Posterior vena cava (tissue), 2 donors: Measurements from ENCODE around the gene TMEM135. TPM values are rescaled to one million over a fixed set of nuclear protein-coding genes. Genes with fewer than 3 reads are reported as not detected.
"Not testable (repeated sequence)": the region's sequence is repeated elsewhere in the genome, so short reads cannot be mapped to it uniquely, and the experiment has no call there.

Experiments used
- DNase-seq: peaks from one replicate; pipeline ENCODE4 v3.0.0-alpha.2; 2020; ENCODE audit warnings: low spot score
- intact Hi-C, 2 donors: fragments of 100-400 bp; cut with DNase I; formaldehyde crosslinking; loops; one replicate each; pipeline versions ENCODE4 v1.14.1 to v1.14.2; 2022 to 2023
- total RNA-seq, 2 donors: library from RNA; stranded (reverse); fragmentation: NEBNext Ultra II Directional; extraction: Animal tissue kit (Norgen Biotek cat#: 25700); gene quantifications; one replicate each; pipeline ENCODE4 v1.2.1, GENCODE V29; 2021
- donor health status: DM: yes; HTN: yes; CAD: no.
- donor health status: DM: yes; HTN: yes; CAD: no.

TMEM135 gene
- total RNA-seq, 2 donors from 2014 or later = 16.2 to 25.2 TPM

DNA sequence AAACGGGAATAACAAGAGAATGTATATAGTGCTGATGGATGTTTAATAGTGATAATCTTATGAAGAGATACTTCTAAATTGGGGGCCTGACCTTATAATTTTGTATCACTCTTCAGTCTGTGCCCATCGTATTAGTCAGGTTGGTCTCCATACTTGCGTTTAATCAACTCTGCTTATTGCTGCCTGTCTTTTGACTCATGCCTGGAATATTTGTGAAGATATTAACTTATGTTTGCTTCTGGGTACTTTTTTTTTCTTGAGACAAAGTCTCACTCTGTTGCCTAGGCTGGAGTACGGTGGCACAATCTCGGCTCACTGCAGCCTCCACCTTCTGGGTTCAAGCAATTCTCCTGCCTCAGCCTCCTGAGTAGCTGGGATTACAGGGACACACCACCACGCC lies 24.0 kb downstream of the TMEM135 start:
- intact Hi-C loops = no loop called here
- DNase-seq = no peak

GRCh38 chr11:87063982-87064381 lies 26.2 kb downstream of the TMEM135 start:
- intact Hi-C loops = no loop called here
- no peak for DNase-seq

- DNase-seq = no peak
- intact Hi-C loops = no loop called here
Measured at GRCh38 chr11:87072787-87073186, 35.1 kb downstream of the TMEM135 start.

DNA sequence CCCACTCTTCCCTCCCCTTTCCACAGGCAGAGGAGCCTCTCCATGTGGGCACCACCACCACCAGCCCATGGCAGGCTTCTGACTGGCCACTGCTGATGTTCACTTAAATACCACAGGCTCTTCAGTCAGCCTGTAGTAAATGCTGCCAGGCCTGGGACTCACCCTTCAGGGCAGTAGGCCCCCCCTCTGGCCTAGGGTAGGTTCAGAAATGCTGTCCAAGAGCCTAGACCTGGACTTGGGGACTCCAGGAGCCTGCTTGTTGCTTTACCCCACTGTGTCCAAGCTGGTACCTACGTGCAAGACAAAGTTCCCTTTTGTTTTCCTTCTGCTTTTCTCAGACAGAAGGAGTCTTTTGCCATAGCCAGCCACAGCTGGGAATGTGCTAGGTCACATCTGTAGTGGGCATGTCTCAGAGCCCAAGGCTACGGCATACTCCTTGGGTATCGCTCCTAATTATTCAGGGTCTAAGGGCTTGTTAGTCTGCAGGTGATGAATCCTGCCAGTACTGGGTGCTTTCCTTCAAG lies 38.6 kb downstream of the TMEM135 start:
- intact Hi-C loops = no loop called here
- DNase-seq = no peak

GRCh38 chr11:87076874-87077429 lies 39.2 kb downstream of the TMEM135 start:
- no peak for DNase-seq
- intact Hi-C loops = no loop called here

DNA sequence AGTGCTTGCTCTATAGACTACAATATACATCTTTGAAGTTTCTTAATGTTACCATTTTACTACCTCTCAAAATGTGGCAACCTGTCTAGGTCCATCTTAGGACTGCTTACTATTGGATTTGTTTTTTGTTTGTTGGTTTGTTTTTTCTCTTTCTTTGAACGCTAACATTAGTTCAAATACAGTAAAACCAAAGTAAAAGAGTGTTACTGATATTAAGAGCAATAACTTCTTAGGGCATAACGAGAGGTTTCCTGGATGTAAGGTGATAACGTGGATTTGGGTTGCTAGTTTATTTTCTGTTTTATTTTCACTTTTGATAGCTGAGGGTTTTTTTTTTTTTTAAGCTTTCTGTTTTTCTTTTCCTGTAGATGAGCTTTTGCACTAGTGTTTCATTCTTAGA lies 43.6 kb downstream of the TMEM135 start:
- intact Hi-C loops = no loop called here
- no peak for DNase-seq

GRCh38 chr11:87082590-87082989 lies 44.9 kb downstream of the TMEM135 start:
- DNase-seq = no peak
- intact Hi-C loops = no loop called here

DNA sequence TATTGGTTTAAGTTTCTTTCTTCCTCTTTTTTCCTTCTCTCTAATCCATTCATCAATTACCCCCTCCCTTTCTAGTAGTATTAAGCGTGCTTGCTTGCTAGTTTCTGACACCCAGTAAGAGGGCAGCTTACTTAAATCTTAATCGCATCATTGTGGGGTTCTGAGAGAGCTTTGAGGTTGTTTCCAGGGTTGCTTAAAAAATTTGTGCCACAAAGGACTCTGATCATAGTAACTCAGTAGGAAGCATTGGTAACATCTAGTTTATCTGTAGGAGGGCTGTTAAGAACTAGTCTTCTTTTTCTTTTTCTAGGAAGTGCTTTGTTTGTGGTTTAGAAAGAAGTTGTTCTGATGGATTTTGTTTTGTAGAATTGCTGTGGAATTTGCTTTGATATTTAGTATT lies 45.3 kb downstream of the TMEM135 start:
- no peak for DNase-seq

DNA sequence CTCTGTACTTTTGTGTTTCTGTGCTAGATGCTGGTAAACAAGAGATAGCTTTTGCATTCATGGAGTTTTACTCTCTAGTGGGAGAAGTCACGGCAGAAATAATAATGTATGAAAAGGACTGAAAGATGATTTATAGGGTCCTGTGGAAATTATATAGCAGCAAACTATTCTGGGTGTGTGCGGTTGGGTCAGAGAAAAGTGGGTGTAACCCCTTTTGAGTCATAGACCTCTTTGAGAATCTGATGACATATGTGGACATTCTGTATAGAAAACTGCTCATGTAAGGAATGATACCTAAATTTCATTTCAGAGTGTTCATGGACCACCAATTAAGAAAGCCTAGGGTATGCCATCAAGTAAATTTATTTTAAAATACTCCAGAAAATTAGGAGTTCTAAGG lies 54.4 kb downstream of the TMEM135 start:
- no peak for DNase-seq

More for the DNA sequence above, 45.3 kb downstream of the TMEM135 start:
- intact Hi-C loops = no loop called here

DNA sequence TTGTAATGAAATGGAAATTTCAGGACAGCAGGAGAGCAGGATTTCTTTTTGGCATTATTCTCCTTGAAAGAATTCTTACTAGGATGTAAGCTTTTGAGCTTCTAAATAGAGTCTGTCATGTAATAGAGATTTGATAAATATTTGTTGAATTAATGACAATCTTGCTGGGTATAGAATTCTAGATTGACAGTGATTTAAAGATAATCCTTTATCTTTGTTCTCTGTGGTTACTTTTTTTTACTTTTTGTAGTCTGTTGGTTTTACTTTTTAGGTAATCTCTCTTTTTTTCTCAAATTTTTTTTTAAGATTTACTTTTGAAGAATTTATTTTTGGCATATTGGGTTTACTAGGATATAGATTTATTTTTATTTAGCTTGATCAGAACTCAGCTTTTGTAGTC lies 54.8 kb downstream of the TMEM135 start:
- intact Hi-C loops = no loop called here
- DNase-seq = no peak

More for the DNA sequence above, 54.4 kb downstream of the TMEM135 start:
- intact Hi-C loops = no loop called here

GRCh38 chr11:87097582-87097981 lies 59.8 kb downstream of the TMEM135 start:
- DNase-seq = no peak
- intact Hi-C loops = no loop called here

DNA sequence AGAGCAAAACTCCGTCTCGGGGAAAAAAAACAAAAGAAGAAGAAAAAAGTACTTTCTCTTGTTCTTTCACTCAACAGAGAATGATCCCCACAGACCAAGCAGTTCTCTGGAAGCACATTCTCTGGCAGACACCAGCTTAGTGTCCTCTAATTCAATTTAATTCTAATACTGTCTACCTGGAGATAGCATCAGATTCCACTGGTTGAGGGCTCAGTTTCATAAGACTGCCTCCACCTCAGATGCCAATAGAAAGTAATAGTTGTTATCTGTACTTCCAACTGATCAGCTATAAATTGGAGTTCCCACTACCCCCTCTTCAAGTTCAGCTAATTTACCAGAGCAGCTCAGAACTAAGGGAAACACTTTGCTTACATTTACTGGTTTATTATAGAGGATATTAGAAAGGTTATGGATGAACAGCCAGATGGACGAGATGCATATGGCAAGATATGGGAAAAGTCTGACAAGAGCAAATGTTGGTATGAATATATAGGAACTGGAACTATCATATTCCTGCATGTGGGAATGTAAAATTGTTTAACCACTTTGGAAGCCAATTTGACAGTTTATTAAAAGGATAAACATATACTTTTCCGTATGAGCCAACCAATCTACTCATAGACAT lies 64.3 kb downstream of the TMEM135 start:
- no peak for DNase-seq
- intact Hi-C loops = no loop called here

DNA sequence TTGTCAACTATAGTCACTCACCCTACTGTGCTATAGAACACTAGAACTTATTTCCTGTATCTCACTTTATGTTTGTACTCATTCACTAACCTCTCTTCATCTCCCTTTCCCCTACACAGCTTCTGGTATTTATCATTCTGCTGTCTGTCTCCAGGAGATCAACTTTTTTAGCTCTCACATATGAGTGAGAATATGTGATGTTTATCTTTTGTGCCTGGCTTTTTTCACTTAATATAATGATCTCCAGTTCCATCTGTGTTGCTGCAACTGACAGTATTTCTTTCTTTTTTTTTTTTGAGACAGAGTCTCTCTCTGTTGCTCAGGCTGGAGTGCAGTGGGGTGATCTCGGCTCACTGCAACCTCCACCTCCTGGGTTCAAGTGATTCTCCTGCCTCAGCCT lies 68.1 kb downstream of the TMEM135 start:
- DNase-seq = not testable (repeated sequence)

GRCh38 chr11:87107379-87107778 lies 69.6 kb downstream of the TMEM135 start:
- DNase-seq, intact Hi-C loops: not testable (repeated sequence)

More for the DNA sequence above, 68.1 kb downstream of the TMEM135 start:
- intact Hi-C loops = not testable (repeated sequence)

- intact Hi-C loops = no loop called here
- no peak for DNase-seq
Measured at GRCh38 chr11:87110443-87111131, 72.9 kb downstream of the TMEM135 start.

GRCh38 chr11:87114093-87114492 lies 76.4 kb downstream of the TMEM135 start:
- no peak for DNase-seq
- intact Hi-C loops = no loop called here

- DNase-seq = no peak
- intact Hi-C loops = no loop called here
Measured at GRCh38 chr11:87116185-87116584, 78.5 kb downstream of the TMEM135 start.

DNA sequence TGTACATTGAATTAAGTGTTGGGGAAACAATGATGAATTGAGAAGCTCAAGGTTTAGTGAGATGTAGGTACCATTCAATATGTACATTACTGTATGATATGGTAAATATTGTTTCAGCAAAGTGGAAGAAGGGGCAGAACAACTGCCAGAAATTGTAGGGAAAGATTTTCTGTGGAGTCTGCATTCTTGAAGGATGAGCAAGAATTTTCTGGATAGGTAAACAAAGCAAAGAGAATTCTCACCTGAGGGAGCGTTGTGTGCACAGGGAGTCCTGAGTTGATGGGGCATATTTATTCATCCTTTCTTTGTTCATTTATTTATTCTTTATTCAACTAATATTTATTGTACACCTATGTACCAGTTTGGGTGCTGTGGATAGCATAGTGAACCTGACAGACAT lies 83.2 kb downstream of the TMEM135 start:
- intact Hi-C loops = no loop called here
- DNase-seq = no peak

DNA sequence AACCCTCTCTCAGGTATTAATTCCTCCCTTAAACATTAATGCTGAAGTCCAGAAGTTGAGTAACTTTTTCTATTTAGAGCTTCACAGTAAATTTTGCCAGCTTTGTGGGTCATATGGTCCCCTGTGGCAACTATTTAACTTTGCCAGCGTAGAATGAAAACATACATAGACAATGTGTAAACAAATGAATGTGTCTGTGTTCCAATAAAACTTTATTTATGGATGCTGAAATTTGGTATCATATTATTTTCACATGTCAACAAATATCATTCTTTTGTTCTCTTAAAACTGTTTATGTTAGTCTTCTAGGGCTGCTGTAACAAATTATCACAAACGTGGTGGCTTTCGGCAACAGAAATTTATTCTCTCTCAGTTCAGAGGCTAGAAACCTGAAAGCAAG lies 85.1 kb downstream of the TMEM135 start:
- no peak for DNase-seq
- intact Hi-C loops = no loop called here

GRCh38 chr11:87125257-87125656 lies 87.5 kb downstream of the TMEM135 start:
- no peak for DNase-seq
- intact Hi-C loops = no loop called here

- DNase-seq = no peak
Measured at GRCh38 chr11:87127101-87127500, 89.4 kb downstream of the TMEM135 start.

More at GRCh38 chr11:87127101-87127500, 89.4 kb downstream of the TMEM135 start:
- intact Hi-C loops = no loop called here
